Motor neuron (in vitro differentiated cells): ENCODE data around the gene MAD2L1. TPM values are rescaled to one million over a fixed set of nuclear protein-coding genes. Genes with fewer than 3 reads are reported as not detected.

ENCODE experiments used
- ATAC-seq, 8 experiments: fragments of 200-7000 bp; cut with Tn5 transposase; replicated peaks in 6 of 8; 2 replicates each; pipeline ENCODE4 v1.8.0; 2021; ENCODE audit warnings: mild to moderate bottlenecking in 8 of 8, moderate library complexity in 8 of 8
- H3K27ac ChIP-seq, 2 donors: fragments of 250-450 bp; sonication (Bioruptor Pico); 2 replicates each; pipeline ENCODE4 v1.9.0; 2021; ENCODE audit warnings: antibody characterized with exemption in 2 of 2, mild to moderate bottlenecking in 2 of 2, moderate library complexity in 1 of 2
- H3K4me1 ChIP-seq, 2 donors: fragments of 250-450 bp; sonication (Bioruptor Pico); replicated peaks in 1 of 2; 2 replicates each; pipeline ENCODE4 v1.6.1; 2021; ENCODE audit warnings: antibody characterized with exemption in 2 of 2, mild to moderate bottlenecking in 2 of 2, moderate library complexity in 1 of 2
- H3K4me3 ChIP-seq, 5 donors: fragments of 250-450 bp; sonication (Bioruptor Pico); 2 replicates each; pipeline ENCODE4 v1.9.0; 2021; ENCODE audit warnings: antibody characterized with exemption in 5 of 5, mild to moderate bottlenecking in 5 of 5, moderate library complexity in 4 of 5
- WGBS, 10 experiments: fragments of 450-650 bp; shearing (Covaris generic); methylation state at CpG; one replicate each; pipeline ENCODE4 v1.0.0; 2022; 5-methylcytosine and 5-hydroxymethylcytosine counted together
- in situ Hi-C, 9 experiments: fragments of 400-800 bp; cut with MboI; loops; one replicate each; pipeline ENCODE4 v1.15.0; 2021; ENCODE audit warnings: low sequenced_read_pairs in 9 of 9, low pct_unique_long_range_greater_than_20kb in 2 of 9; ENCODE audit not compliant: unreplicated experiment in 9 of 9
- total RNA-seq, 8 experiments: library from RNA; unstranded; fragments of 300-600 nt; gene quantifications; 2 replicates each; pipeline versions ENCODE4 v1.2.3 to v1.2.4, GENCODE V29; 2022

Gene MAD2L1
- total RNA-seq, 8 experiments from 2014 or later: 0.97 to 65.5 (median 10.2) TPM

GRCh38 chr4:120010646-120011045, 56.0 kb downstream of the MAD2L1 start:
- Histone ChIP-seq H3K27ac (no peak overlapping the region), H3K4me3 (no peak overlapping the region), H3K4me1 (no peaks in the 10 kb centered on the region)
- 3 to 100% (median 86%) methylated on average over 2 to 4 of the region's 4 CpGs; no CpG with 5 or more reads in 1 of the 10 experiments for WGBS, 10 experiments
- in situ Hi-C loops: no loop called here
- ATAC-seq: no peak

GRCh38 chr4:120009731-120010130, 56.9 kb downstream of the MAD2L1 start:
- in situ Hi-C loops: no loop called here
- Histone ChIP-seq H3K4me1 (peaks cover 0 to 3% of the 10 kb centered on the region in 2 donors), H3K27ac (no peak overlapping the region), H3K4me3 (no peak overlapping the region)
- WGBS, 10 experiments: 7 to 100% (median 56%) methylated on average over 1 to 2 of the region's 2 CpGs; no CpG with 5 or more reads in 1 of the 10 experiments
- ATAC-seq: no peak

GRCh38 chr4:120008957-120009356, 57.7 kb downstream of the MAD2L1 start:
- Histone ChIP-seq H3K4me1 (peaks cover 0 to 8% of the 10 kb centered on the region in 2 donors), H3K4me3 (no peak overlapping the region), H3K27ac (no peak overlapping the region)
- WGBS, 10 experiments: 79 to 100% (median 90%) methylated on average over 1 to 4 of the region's 4 CpGs; no CpG with 5 or more reads in 2 of the 10 experiments
- no peak for ATAC-seq
- in situ Hi-C loops: no loop called here

GRCh38 chr4:120007896-120008436, 58.7 kb downstream of the MAD2L1 start:
- Histone ChIP-seq H3K4me3 (no peak overlapping the region), H3K27ac (no peak overlapping the region), H3K4me1 (peaks cover 0 to 11% of the 10 kb centered on the region in 2 donors)
- no peak for ATAC-seq
- 30 to 100% (median 86%) methylated on average over 1 to 5 of the region's 5 CpGs for WGBS, 10 experiments
- in situ Hi-C loops: no loop called here

GRCh38 chr4:120007191-120007871, 59.3 kb downstream of the MAD2L1 start:
- Histone ChIP-seq H3K4me1 (peaks cover 0 to 11% of the 10 kb centered on the region in 2 donors), H3K27ac (no peak overlapping the region), H3K4me3 (no peak overlapping the region)
- ATAC-seq: peak in 2 of 8 experiments; percentile 51 to 54
- in situ Hi-C loops: no loop called here
- 0 to 93% (median 58%) methylated on average over 1 to 5 of the region's 5 CpGs for WGBS, 10 experiments
